Fibroblast of villous mesenchyme (primary cell): ENCODE measurements around the gene RREB1. TPM values are rescaled to one million over a fixed set of nuclear protein-coding genes. Genes with fewer than 3 reads are reported as not detected.

Source experiments
- DNase-seq: peaks from one replicate; pipeline ENCODE4 v3.0.0-alpha.2; 2010; ENCODE audit warnings: low read depth
- H3K4me3 ChIP-seq: 2 replicates; pipeline ENCODE4 v1.5.1; 2011; ENCODE audit warnings: low read depth, mild to moderate bottlenecking, low read length
- CTCF ChIP-seq: IDR thresholded peaks from 2 replicates; pipeline ENCODE4 v1.5.1; 2012; ENCODE audit warnings: low read depth, mild to moderate bottlenecking, low read length; ENCODE audit not compliant: insufficient read depth
- total RNA-seq: library from RNA; depleted of rRNA; stranded (reverse); fragments of >200 nt; gene quantifications from 2 replicates; pipeline ENCODE4 v1.2.3, GENCODE V29; 2012

Gene RREB1
- total RNA-seq, 1 donor = 26.3 TPM

- TF ChIP-seq CTCF = no peak
- DNase-seq = no peak
- H3K4me3 ChIP-seq = no peak overlapping the region
Measured at GRCh38 chr6:7148100-7148822, 40.5 kb downstream of the RREB1 start.

- no peak for TF ChIP-seq CTCF
- no peak for DNase-seq
- H3K4me3 ChIP-seq = no peak overlapping the region
Measured at GRCh38 chr6:7150381-7151064, 42.8 kb downstream of the RREB1 start.

GRCh38 chr6:7151381-7151780, 43.6 kb downstream of the RREB1 start:
- no peak overlapping the region for H3K4me3 ChIP-seq
- no peak for TF ChIP-seq CTCF
- DNase-seq = no peak

GRCh38 chr6:7152462-7152861, 44.7 kb downstream of the RREB1 start:
- DNase-seq = no peak
- TF ChIP-seq CTCF = no peak
- H3K4me3 ChIP-seq = no peak overlapping the region

- no peak for DNase-seq
- H3K4me3 ChIP-seq = no peak overlapping the region
- no peak for TF ChIP-seq CTCF
Measured at GRCh38 chr6:7153789-7154188, 46.0 kb downstream of the RREB1 start.

GRCh38 chr6:7154341-7155139, 46.8 kb downstream of the RREB1 start:
- DNase-seq = no peak
- no peak overlapping the region for H3K4me3 ChIP-seq
- TF ChIP-seq CTCF = no peak
